LNCaP clone FGC (cell line): ENCODE data around the gene DNAJC5G.

Source experiments
- DNase-seq: peaks from one replicate; pipeline ENCODE4 v3.0.0-alpha.2; 2011; ENCODE audit warnings: low read depth
- H3K4me3 ChIP-seq: 2 replicates; pipeline ENCODE4 v1.5.1; 2011; ENCODE audit warnings: mild to moderate bottlenecking, low read depth, low read length, control low read depth
- TF ChIP-seq, protein P1 (sequence below): IDR thresholded peaks from 2 replicates; pipeline ENCODE4 v1.5.1; 2012; ENCODE audit warnings: mild to moderate bottlenecking; ENCODE audit not compliant: control insufficient read depth, insufficient read depth; ENCODE audit errors: extremely low read depth

The DNAJC5G gene

DNA sequence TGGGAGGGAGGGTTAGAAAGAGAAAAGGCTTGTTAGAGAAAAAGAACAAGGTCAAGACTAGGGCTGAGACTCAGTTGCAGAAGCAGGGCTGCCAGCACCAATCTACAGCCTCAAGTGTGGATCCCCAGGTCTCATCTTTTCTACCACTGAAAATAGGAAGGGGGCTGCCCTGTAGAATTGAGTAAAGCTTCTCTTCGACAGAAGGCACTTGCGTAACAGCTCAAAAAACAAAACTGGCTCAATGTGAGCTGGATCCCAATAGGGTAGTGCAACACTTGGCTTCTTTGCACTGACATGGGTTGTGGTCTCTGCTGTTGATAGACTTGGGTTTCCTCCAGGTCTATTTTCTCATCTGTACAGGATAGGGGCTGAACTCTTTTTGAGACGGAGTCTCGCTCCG lies 49.5 kb downstream of the DNAJC5G start:
- no peak for DNase-seq

More for the DNA sequence above, 49.5 kb downstream of the DNAJC5G start:
- H3K4me3 ChIP-seq, result no peak overlapping the region
- TF ChIP-seq, protein P1, sequence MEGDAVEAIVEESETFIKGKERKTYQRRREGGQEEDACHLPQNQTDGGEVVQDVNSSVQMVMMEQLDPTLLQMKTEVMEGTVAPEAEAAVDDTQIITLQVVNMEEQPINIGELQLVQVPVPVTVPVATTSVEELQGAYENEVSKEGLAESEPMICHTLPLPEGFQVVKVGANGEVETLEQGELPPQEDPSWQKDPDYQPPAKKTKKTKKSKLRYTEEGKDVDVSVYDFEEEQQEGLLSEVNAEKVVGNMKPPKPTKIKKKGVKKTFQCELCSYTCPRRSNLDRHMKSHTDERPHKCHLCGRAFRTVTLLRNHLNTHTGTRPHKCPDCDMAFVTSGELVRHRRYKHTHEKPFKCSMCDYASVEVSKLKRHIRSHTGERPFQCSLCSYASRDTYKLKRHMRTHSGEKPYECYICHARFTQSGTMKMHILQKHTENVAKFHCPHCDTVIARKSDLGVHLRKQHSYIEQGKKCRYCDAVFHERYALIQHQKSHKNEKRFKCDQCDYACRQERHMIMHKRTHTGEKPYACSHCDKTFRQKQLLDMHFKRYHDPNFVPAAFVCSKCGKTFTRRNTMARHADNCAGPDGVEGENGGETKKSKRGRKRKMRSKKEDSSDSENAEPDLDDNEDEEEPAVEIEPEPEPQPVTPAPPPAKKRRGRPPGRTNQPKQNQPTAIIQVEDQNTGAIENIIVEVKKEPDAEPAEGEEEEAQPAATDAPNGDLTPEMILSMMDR, result no peak
